Measurements from ENCODE around the gene POLE.

POLE gene

GRCh38 chr12:132673288-132674179, 13.6 kb downstream of the POLE start:
- DNase-seq, result no peak

- no peak for DNase-seq
These were observed 14.5 kb downstream of the POLE start for GRCh38 chr12:132672678-132673077.

- DNase-seq, result no peak
These were observed 15.0 kb downstream of the POLE start for GRCh38 chr12:132672116-132672515.

GRCh38 chr12:132669166-132669879, 17.8 kb downstream of the POLE start:
- no peak for DNase-seq

GRCh38 chr12:132668191-132669088, 18.7 kb downstream of the POLE start:
- no peak for DNase-seq

GRCh38 chr12:132665794-132666193, 21.3 kb downstream of the POLE start:
- DNase-seq, result no peak

- no peak for DNase-seq
These were observed 22.0 kb downstream of the POLE start for GRCh38 chr12:132665149-132665491.

- DNase-seq, result no peak
These were observed 22.7 kb downstream of the POLE start for GRCh38 chr12:132664206-132665148.

GRCh38 chr12:132662901-132663755, 24.0 kb downstream of the POLE start:
- DNase-seq, result no peak

- DNase-seq, result no peak
These were observed 25.2 kb downstream of the POLE start for GRCh38 chr12:132661972-132662371.

- DNase-seq, result no peak
These were observed 26.1 kb downstream of the POLE start for GRCh38 chr12:132660996-132661395.

- DNase-seq, result no peak
These were observed 27.1 kb downstream of the POLE start for GRCh38 chr12:132660052-132660451.

- no peak for DNase-seq
These were observed 28.0 kb downstream of the POLE start for GRCh38 chr12:132659146-132659545.

- DNase-seq, result no peak
These were observed 28.8 kb downstream of the POLE start for GRCh38 chr12:132658149-132658894.

- no peak for DNase-seq
These were observed 30.0 kb downstream of the POLE start for GRCh38 chr12:132657004-132657727.

- no peak for DNase-seq
These were observed 33.4 kb downstream of the POLE start for GRCh38 chr12:132653567-132654290.

- no peak for DNase-seq
These were observed 35.6 kb downstream of the POLE start for GRCh38 chr12:132651444-132652100.

- no peak for DNase-seq
These were observed 37.8 kb downstream of the POLE start for GRCh38 chr12:132649226-132649945.
